Keratinocyte (primary cell): ENCODE measurements around the gene SCAMP4. TPM values are rescaled to one million over a fixed set of nuclear protein-coding genes. Genes with fewer than 3 reads are reported as not detected.

Experiments
- DNase-seq: peaks from one replicate; pipeline ENCODE4 v3.0.0-alpha.2; 2011; ENCODE audit warnings: low read depth, missing footprints, low spot score
- FAIRE-seq: peaks from 2 replicates; lab custom pipeline; 2011; peaks lifted over from hg19 to GRCh38; lab: Jason Lieb, UNC
- H2AFZ ChIP-seq: 2 replicates; pipeline ENCODE4 v1.6.0; 2012; ENCODE audit warnings: low read length, control low read depth, inconsistent platforms; ENCODE audit not compliant: control insufficient read depth
- H3K27ac ChIP-seq: 2 replicates; pipeline ENCODE4 v1.5.1; 2011; ENCODE audit warnings: low read length; ENCODE audit not compliant: control insufficient read depth, insufficient read depth
- H3K27me3 ChIP-seq: 3 replicates; pipeline ENCODE4 v1.6.0; 2011; ENCODE audit warnings: low read length; ENCODE audit not compliant: control insufficient read depth, insufficient read depth; ENCODE audit errors: extremely low read depth
- H3K36me3 ChIP-seq, 2 experiments: 2 replicates in 1 of 2; 3 replicates in 1 of 2; pipeline ENCODE4 v1.5.1; 2011; ENCODE audit warnings: low read length in 2 of 2, mild to moderate bottlenecking in 1 of 2; ENCODE audit not compliant: control insufficient read depth in 2 of 2, insufficient read depth in 2 of 2; ENCODE audit errors: extremely low read depth in 1 of 2
- H3K4me1 ChIP-seq: 3 replicates; pipeline ENCODE4 v1.5.1; 2011; ENCODE audit warnings: low read length; ENCODE audit not compliant: control insufficient read depth, insufficient read depth; ENCODE audit errors: extremely low read depth
- H3K4me2 ChIP-seq: 3 replicates; pipeline ENCODE4 v1.6.0; 2011; ENCODE audit warnings: low read depth, low read length; ENCODE audit not compliant: control insufficient read depth, insufficient read depth; ENCODE audit errors: extremely low read depth
- H3K4me3 ChIP-seq, 3 experiments: fragments of 200-600 bp in 1 of 3; sonication (generic) in 1 of 3; 2 replicates in 2 of 3; 3 replicates in 1 of 3; pipeline ENCODE4 v1.5.1; 2011 to 2016; ENCODE audit warnings: low read length in 3 of 3, mild to moderate bottlenecking in 3 of 3, control low read depth in 2 of 3, inconsistent platforms in 1 of 3, low read depth in 1 of 3, mixed read lengths in 1 of 3, mixed run types in 1 of 3, moderate library complexity in 1 of 3; ENCODE audit not compliant: control insufficient read depth in 2 of 3, insufficient read depth in 2 of 3; ENCODE audit errors: extremely low read depth in 1 of 3
- H3K79me2 ChIP-seq: 2 replicates; pipeline ENCODE4 v1.6.0; 2012; ENCODE audit warnings: low read length; ENCODE audit not compliant: control insufficient read depth, insufficient read depth
- H3K9ac ChIP-seq: 3 replicates; pipeline ENCODE4 v1.6.0; 2011; ENCODE audit warnings: low read length; ENCODE audit not compliant: control insufficient read depth, insufficient read depth; ENCODE audit errors: extremely low read depth
- H3K9me1 ChIP-seq: 3 replicates; pipeline ENCODE4 v1.6.0; 2011; ENCODE audit warnings: low read length; ENCODE audit not compliant: control insufficient read depth, insufficient read depth; ENCODE audit errors: extremely low read depth
- H3K9me3 ChIP-seq: 2 replicates; pipeline ENCODE4 v1.5.1; 2012; ENCODE audit warnings: low read depth, low read length; ENCODE audit not compliant: control insufficient read depth
- H4K20me1 ChIP-seq: 3 replicates; pipeline ENCODE4 v1.6.0; 2011; ENCODE audit warnings: low read length; ENCODE audit not compliant: control insufficient read depth, insufficient read depth; ENCODE audit errors: extremely low read depth
- CTCF ChIP-seq, 3 experiments: IDR thresholded peaks in 1 of 3; conservative IDR thresholded peaks in 1 of 3; optimal IDR thresholded peaks in 1 of 3; 2 replicates in 2 of 3; 3 replicates in 1 of 3; pipeline versions ENCODE3 to v1.5.1; 2011; ENCODE audit warnings: low read length in 3 of 3, mild to moderate bottlenecking in 3 of 3, moderate library complexity in 2 of 3, control low read depth in 1 of 3, inconsistent platforms in 1 of 3; ENCODE audit not compliant: insufficient read depth in 2 of 3; ENCODE audit errors: extremely low read depth in 1 of 3
- EZH2 ChIP-seq: IDR thresholded peaks from one replicate; pipeline ENCODE4 v1.6.1; 2012; ENCODE audit warnings: inconsistent platforms, mild to moderate bottlenecking, low read length, moderate library complexity
- dilution Hi-C: fragments of 300-500 bp; cut with MboI; formaldehyde crosslinking; loops from one replicate; pipeline ENCODE4 v1.7.0; 2020; ENCODE audit warnings: low sequenced_read_pairs; ENCODE audit not compliant: extremely low pct_ligation_motif_present
- polyA plus RNA-seq, 5 experiments: library from polyadenylated mRNA; depleted of rRNA in 3 of 5; stranded (reverse) in 3 of 5; stranded (forward) in 1 of 5; unstranded in 1 of 5; fragments of >200 nt; gene quantifications; 1 replicate in 1 of 5; 2 replicates in 3 of 5; 3 replicates in 1 of 5; pipeline versions ENCODE4 v1.2.1 to v1.2.3, GENCODE V29; 2011 to 2012; ENCODE audit warnings: missing spikeins in 2 of 5, low read depth in 1 of 5, low replicate concordance in 1 of 5

Gene SCAMP4
- polyA plus RNA-seq, 1 donor (not counting 4 experiments of a cell fraction or from before 2014, with no cell fraction given), result 4.8 TPM

GRCh38 chr19:1956122-1956494, 50.9 kb downstream of the SCAMP4 start:
- dilution Hi-C loops, result no loop called here

GRCh38 chr19:1956868-1957492, 51.8 kb downstream of the SCAMP4 start:
- peaks cover 7 to 15% of the 10 kb centered on the region in 2 experiments for H3K36me3 ChIP-seq
- no peak for DNase-seq

More at GRCh38 chr19:1956122-1956494, 50.9 kb downstream of the SCAMP4 start:
- DNase-seq, result no peak
- Histone ChIP-seq H3K4me2 (no peak overlapping the region), H2AFZ (no peak overlapping the region), H3K9me3 (no peaks in the 10 kb centered on the region), H3K9me1 (no peaks in the 10 kb centered on the region), H3K36me3 (peaks cover 11 to 16% of the 10 kb centered on the region in 2 experiments), H3K27ac (no peak overlapping the region), H3K27me3 (no peaks in the 10 kb centered on the region), H3K4me1 (no peaks in the 10 kb centered on the region), H3K79me2 (peaks cover 86% of the 10 kb centered on the region), H4K20me1 (peaks cover 29% of the 10 kb centered on the region), H3K9ac (no peak overlapping the region), H3K4me3 (no peak overlapping the region)
- FAIRE-seq, result no peak
- TF ChIP-seq EZH2 (no peak), CTCF (optimal IDR thresholded peaks at IDR 0.05 in 1 of 3, IDR thresholded peaks at IDR 0.05 in 1 of 3, conservative IDR thresholded peaks at IDR 0.05 in 1 of 3; ENCODE audit: extremely low read depth in 1 of 3, insufficient read depth in 2 of 3, low read length in 3 of 3) (no peak)

More at GRCh38 chr19:1956868-1957492, 51.8 kb downstream of the SCAMP4 start:
- H3K4me3 ChIP-seq, result no peak overlapping the region
- H3K9me1 ChIP-seq, result peaks cover 3% of the 10 kb centered on the region
- H3K9me3 ChIP-seq, result no peaks in the 10 kb centered on the region
- no peaks in the 10 kb centered on the region for H3K27me3 ChIP-seq
- H3K79me2 ChIP-seq, result peaks cover 87% of the 10 kb centered on the region
- H4K20me1 ChIP-seq, result peaks cover 33% of the 10 kb centered on the region
- no peak for TF ChIP-seq CTCF (optimal IDR thresholded peaks at IDR 0.05 in 1 of 3, IDR thresholded peaks at IDR 0.05 in 1 of 3, conservative IDR thresholded peaks at IDR 0.05 in 1 of 3; ENCODE audit: extremely low read depth in 1 of 3, insufficient read depth in 2 of 3, low read length in 3 of 3)
- TF ChIP-seq EZH2, result no peak
- H3K9ac ChIP-seq, result no peak overlapping the region
- H3K4me1 ChIP-seq, result no peaks in the 10 kb centered on the region
- dilution Hi-C loops, result no loop called here
- no peak overlapping the region for H3K27ac ChIP-seq
- H2AFZ ChIP-seq, result no peak overlapping the region
- no peak for FAIRE-seq
- H3K4me2 ChIP-seq, result no peak overlapping the region
